Neuronal stem cell (in vitro differentiated cells): ENCODE results near the gene MUC5AC.

Source experiments
- DNase-seq: peaks from one replicate; pipeline ENCODE4 v3.0.0-alpha.2; 2013; ENCODE audit warnings: low spot score
- H2AFZ ChIP-seq: one replicate; pipeline ENCODE4 v1.6.1; 2013; ENCODE audit warnings: mild to moderate bottlenecking, low read length, inconsistent platforms
- H2AK5ac ChIP-seq: 2 replicates; pipeline ENCODE4 v1.6.1; 2013; ENCODE audit warnings: low read depth, mild to moderate bottlenecking, inconsistent platforms, low read length, moderate library complexity, mixed read lengths
- H2BK120ac ChIP-seq: 2 replicates; pipeline ENCODE4 v1.6.1; 2013; ENCODE audit warnings: low read depth, mild to moderate bottlenecking, inconsistent platforms, low read length, moderate library complexity, mixed read lengths
- H2BK12ac ChIP-seq: one replicate; pipeline ENCODE4 v1.6.1; 2013; ENCODE audit warnings: low read length, inconsistent platforms
- H2BK15ac ChIP-seq: 2 replicates; pipeline ENCODE4 v1.6.1; 2013; ENCODE audit warnings: mild to moderate bottlenecking, low read length, inconsistent platforms, mixed read lengths
- H2BK5ac ChIP-seq: one replicate; pipeline ENCODE4 v1.6.1; 2013; ENCODE audit warnings: inconsistent platforms, mild to moderate bottlenecking, low read length, moderate library complexity
- H3K14ac ChIP-seq: one replicate; pipeline ENCODE4 v1.6.1; 2013; ENCODE audit warnings: low read length, inconsistent platforms
- H3K18ac ChIP-seq: 2 replicates; pipeline ENCODE4 v1.6.1; 2013; ENCODE audit warnings: low read length, inconsistent platforms
- H3K23ac ChIP-seq: 2 replicates; pipeline ENCODE4 v1.6.1; 2013; ENCODE audit warnings: low read depth, mild to moderate bottlenecking, mixed read lengths, low read length, inconsistent platforms; ENCODE audit not compliant: poor library complexity
- H3K27ac ChIP-seq: replicated peaks from 3 replicates; pipeline ENCODE4 v1.5.1; 2013; ENCODE audit warnings: low read length, inconsistent platforms
- H3K27me3 ChIP-seq, 3 experiments: 2 replicates each; pipeline ENCODE4 v1.6.1; 2013; ENCODE audit warnings: low read length in 3 of 3, mild to moderate bottlenecking in 2 of 3, inconsistent platforms in 1 of 3, low read depth in 1 of 3, mixed read lengths in 1 of 3, moderate library complexity in 1 of 3; ENCODE audit not compliant: control insufficient read depth in 3 of 3, insufficient read depth in 3 of 3
- H3K36me3 ChIP-seq, 2 donors: replicated peaks in 1 of 2; 2 replicates each; pipeline ENCODE4 v1.6.1; 2013; ENCODE audit warnings: low read length in 2 of 2; ENCODE audit not compliant: control insufficient read depth in 2 of 2, insufficient read depth in 2 of 2
- H3K4ac ChIP-seq: 2 replicates; pipeline ENCODE4 v1.6.1; 2013; ENCODE audit warnings: inconsistent platforms, mild to moderate bottlenecking, low read length, moderate library complexity
- H3K4me1 ChIP-seq, 2 donors: 1 replicate in 1 of 2; 2 replicates in 1 of 2; pipeline ENCODE4 v1.6.1; 2013; ENCODE audit warnings: low read length in 2 of 2, low read depth in 1 of 2; ENCODE audit not compliant: control insufficient read depth in 2 of 2, insufficient read depth in 1 of 2
- H3K4me2 ChIP-seq: one replicate; pipeline ENCODE4 v1.6.1; 2013; ENCODE audit warnings: mild to moderate bottlenecking, low read length, inconsistent platforms; ENCODE audit not compliant: insufficient read depth, poor library complexity, severe bottlenecking
- H3K4me3 ChIP-seq, 2 donors: 2 replicates each; pipeline ENCODE4 v1.5.1; 2013; ENCODE audit warnings: low read length in 2 of 2, mild to moderate bottlenecking in 2 of 2, inconsistent platforms in 1 of 2, moderate library complexity in 1 of 2
- H3K79me1 ChIP-seq: one replicate; pipeline ENCODE4 v1.6.1; 2013; ENCODE audit warnings: low read depth, mild to moderate bottlenecking, inconsistent platforms, low read length, moderate library complexity
- H3K9ac ChIP-seq: one replicate; pipeline ENCODE4 v1.6.1; 2013; ENCODE audit warnings: mild to moderate bottlenecking, low read depth, low read length, inconsistent platforms; ENCODE audit not compliant: poor library complexity
- H3K9me3 ChIP-seq, 2 donors: replicated peaks in 1 of 2; 2 replicates each; pipeline versions ENCODE3 to v1.6.1; 2013; ENCODE audit warnings: low read length in 2 of 2, mild to moderate bottlenecking in 2 of 2, inconsistent platforms in 1 of 2, low read depth in 1 of 2, mixed read lengths in 1 of 2, moderate library complexity in 1 of 2; ENCODE audit not compliant: control insufficient read depth in 2 of 2, insufficient read depth in 1 of 2
- H4K8ac ChIP-seq: one replicate; pipeline ENCODE4 v1.6.1; 2013; ENCODE audit warnings: low read depth, mild to moderate bottlenecking, inconsistent platforms, low read length, moderate library complexity
- H4K91ac ChIP-seq: one replicate; pipeline ENCODE4 v1.6.1; 2013; ENCODE audit warnings: low read length, low read depth, mild to moderate bottlenecking, inconsistent platforms; ENCODE audit not compliant: poor library complexity
- WGBS, 2 donors: extraction: QIAGEN DNeasy Blood & Tissue Kit; methylation state at CpG; one replicate each; pipeline ENCODE4 v1.1.7; 2013; ENCODE audit warnings: missing lambda C conversion rate in 2 of 2, mixed read lengths in 1 of 2; ENCODE audit not compliant: insufficient read length in 2 of 2, insufficient replicate concordance in 1 of 2; ENCODE audit errors: extremely low coverage in 2 of 2; 5-methylcytosine and 5-hydroxymethylcytosine counted together

Gene MUC5AC

GRCh38 chr11:1156506-1157340 lies 1.0 kb upstream of the MUC5AC start:
- Histone ChIP-seq H4K91ac (no peak overlapping the region), H3K79me1 (no peaks in the 10 kb centered on the region), H2BK12ac (no peak overlapping the region), H3K9me3 (peaks cover 0 to 12% of the 10 kb centered on the region in 2 donors), H2BK5ac (no peak overlapping the region), H3K4me3 (no peak overlapping the region), H3K4me2 (no peak overlapping the region), H2BK15ac (peak overlapping the region; percentile 32), H2BK120ac (no peak overlapping the region), H3K18ac (peak overlapping the region; percentile 3), H3K36me3 (no peaks in the 10 kb centered on the region), H2AFZ (no peak overlapping the region), H4K8ac (no peak overlapping the region), H3K4me1 (no peaks in the 10 kb centered on the region), H3K14ac (no peak overlapping the region), H3K4ac (no peak overlapping the region), H3K27me3 (peaks cover 0 to 7% (median 0%) of the 10 kb centered on the region in 3 experiments), H2AK5ac (no peak overlapping the region), H3K23ac (no peak overlapping the region), H3K27ac (no peak overlapping the region), H3K9ac (no peak overlapping the region)
- WGBS, 2 donors: no CpG with 5 or more reads among the region's 7 CpGs
- DNase-seq: no peak

- H3K23ac ChIP-seq: no peak overlapping the region
- DNase-seq: no peak
- H3K4me2 ChIP-seq: no peak overlapping the region
- no peak overlapping the region for H2BK120ac ChIP-seq
- peaks cover 0 to 12% of the 10 kb centered on the region in 2 donors for H3K9me3 ChIP-seq
- no peaks in the 10 kb centered on the region for H3K4me1 ChIP-seq
- no peak overlapping the region for H2BK15ac ChIP-seq
- H2AK5ac ChIP-seq: no peak overlapping the region
- H3K4ac ChIP-seq: no peak overlapping the region
- H2BK12ac ChIP-seq: no peak overlapping the region
- no peak overlapping the region for H3K27ac ChIP-seq
- no peak overlapping the region for H3K14ac ChIP-seq
- H3K79me1 ChIP-seq: peaks cover under 1% of the 10 kb centered on the region
- WGBS, 2 donors: no CpG with 5 or more reads among the region's 4 CpGs
- no peak overlapping the region for H2AFZ ChIP-seq
- H4K8ac ChIP-seq: no peak overlapping the region
- no peak overlapping the region for H2BK5ac ChIP-seq
- H3K4me3 ChIP-seq: no peak overlapping the region
- H3K27me3 ChIP-seq: peaks cover 0 to 8% (median 0%) of the 10 kb centered on the region in 3 experiments
- H3K9ac ChIP-seq: no peak overlapping the region
- H3K36me3 ChIP-seq: no peaks in the 10 kb centered on the region
- no peak overlapping the region for H4K91ac ChIP-seq
- H3K18ac ChIP-seq: no peak overlapping the region
Measured at GRCh38 chr11:1157341-1157644, 460 bp upstream of the MUC5AC start.

DNA sequence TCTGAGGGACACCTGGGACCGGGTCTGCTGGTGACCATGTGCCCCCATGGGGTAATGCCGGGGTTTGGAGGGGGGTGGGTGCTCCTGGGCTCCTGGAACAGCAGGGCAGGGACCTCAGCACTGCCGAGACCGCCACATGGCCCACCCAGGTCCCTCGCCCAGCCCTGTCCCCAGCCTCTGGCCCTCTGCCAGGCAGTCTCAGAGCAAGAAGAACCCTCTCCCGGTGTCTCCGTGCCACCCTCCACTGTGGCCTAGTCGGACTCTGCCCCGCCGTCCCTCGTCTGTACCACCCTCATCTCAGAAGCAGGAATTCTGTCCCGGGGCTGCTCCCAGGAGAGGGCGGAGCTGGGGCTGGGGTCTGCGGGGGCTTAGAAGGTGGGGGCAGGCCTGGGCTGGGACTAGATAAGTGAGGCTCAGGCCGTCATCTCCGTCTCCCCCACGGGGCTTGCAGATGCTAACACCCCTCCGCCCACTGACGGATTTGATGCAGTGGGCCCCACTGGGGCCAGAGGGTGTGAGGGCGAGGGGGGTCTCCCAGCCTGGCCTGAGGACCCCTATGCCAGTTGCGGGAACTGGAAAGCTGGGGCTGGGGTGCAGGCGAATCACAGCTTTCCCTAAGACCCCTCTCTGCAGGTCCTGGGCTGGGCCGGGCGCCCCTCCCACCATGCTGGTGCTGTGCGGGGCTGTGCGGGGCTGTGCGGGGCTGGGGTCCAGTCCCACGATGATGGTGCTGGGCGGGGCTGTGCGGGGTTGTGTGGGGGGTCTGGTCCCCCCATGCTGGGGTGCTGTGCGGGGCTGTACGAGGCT lies 1.1 kb downstream of the MUC5AC start:
- peaks cover 0 to 21% (median 0%) of the 10 kb centered on the region in 3 experiments for H3K27me3 ChIP-seq
- DNase-seq: no peak
- no peak overlapping the region for H3K27ac ChIP-seq
- H3K4me1 ChIP-seq: no peaks in the 10 kb centered on the region
- peak overlapping the region; percentile 43 for H4K8ac ChIP-seq
- H3K18ac ChIP-seq: peak overlapping the region; percentile 76
- H3K9ac ChIP-seq: peak overlapping the region; percentile 63
- no peak overlapping the region for H3K14ac ChIP-seq
- peaks cover 0 to 12% of the 10 kb centered on the region in 2 donors for H3K9me3 ChIP-seq
- no peak overlapping the region for H3K23ac ChIP-seq
- peak overlapping the region; percentile 93 for H2BK5ac ChIP-seq
- no peak overlapping the region for H2BK120ac ChIP-seq
- peak overlapping the region; percentile 17 for H2BK15ac ChIP-seq
- H3K4me2 ChIP-seq: no peak overlapping the region
- H3K36me3 ChIP-seq: no peaks in the 10 kb centered on the region
- H2BK12ac ChIP-seq: no peak overlapping the region
- H2AFZ ChIP-seq: no peak overlapping the region
- peak overlapping the region; percentile 84 for H2AK5ac ChIP-seq
- no peak overlapping the region for H3K4me3 ChIP-seq
- peak overlapping the region; percentile 85 for H4K91ac ChIP-seq
- WGBS, 2 donors: no CpG with 5 or more reads among the region's 32 CpGs
- H3K79me1 ChIP-seq: peaks cover 3% of the 10 kb centered on the region
- no peak overlapping the region for H3K4ac ChIP-seq
